Natural killer cell (primary cell): Measurements from ENCODE around the gene TJAP1. TPM values are rescaled to one million over a fixed set of nuclear protein-coding genes. Genes with fewer than 3 reads are reported as not detected.

Experiments used
- ATAC-seq, 3 donors: fragments of 150-1000 bp in 2 of 3; fragments of 200-7000 bp in 1 of 3; cut with Tn5 transposase; 1 replicate in 1 of 3; 2 replicates in 2 of 3; pipeline ENCODE4 v1.10.0; 2021; ENCODE audit warnings: mild to moderate bottlenecking in 2 of 3, moderate library complexity in 2 of 3
- DNase-seq, 2 donors: peaks; one replicate each; pipeline versions ENCODE4 v3.0.0 to v3.0.0-alpha.2; 2013 to 2021; ENCODE audit warnings: mixed read lengths in 1 of 2
- H3K27ac ChIP-seq: one replicate; pipeline ENCODE4 v1.5.1; 2013; ENCODE audit warnings: mild to moderate bottlenecking, low read length
- H3K27me3 ChIP-seq: one replicate; pipeline ENCODE4 v1.6.1; 2013; ENCODE audit warnings: low read length; ENCODE audit not compliant: control insufficient read depth, insufficient read depth
- H3K36me3 ChIP-seq: one replicate; pipeline ENCODE4 v1.6.1; 2013; ENCODE audit warnings: low read length; ENCODE audit not compliant: control insufficient read depth, insufficient read depth
- H3K4me1 ChIP-seq: one replicate; pipeline ENCODE4 v1.6.1; 2013; ENCODE audit warnings: low read length; ENCODE audit not compliant: control insufficient read depth, insufficient read depth
- H3K4me3 ChIP-seq: one replicate; pipeline ENCODE4 v1.5.1; 2013; ENCODE audit warnings: low read length
- H3K9me3 ChIP-seq: one replicate; pipeline ENCODE4 v1.6.1; 2013; ENCODE audit warnings: low read length; ENCODE audit not compliant: control insufficient read depth, insufficient read depth
- H3K27ac Mint-ChIP-seq, 2 donors: one replicate each; pipeline ENCODE4 v1.8.0; 2022; ENCODE audit warnings: mild to moderate bottlenecking in 2 of 2, mixed read lengths in 2 of 2, moderate library complexity in 1 of 2
- H3K27me3 Mint-ChIP-seq, 2 donors: one replicate each; pipeline ENCODE4 v1.8.0; 2022; ENCODE audit warnings: low read depth in 2 of 2, mixed read lengths in 2 of 2
- H3K36me3 Mint-ChIP-seq: one replicate; pipeline ENCODE4 v1.8.0; 2022; ENCODE audit warnings: mixed read lengths
- H3K4me1 Mint-ChIP-seq, 2 donors: one replicate each; pipeline ENCODE4 v1.8.0; 2022; ENCODE audit warnings: mixed read lengths in 2 of 2
- H3K4me3 Mint-ChIP-seq: one replicate; pipeline ENCODE4 v1.8.0; 2022; ENCODE audit warnings: mild to moderate bottlenecking, moderate library complexity, mixed read lengths
- H3K9me3 Mint-ChIP-seq, 2 donors: one replicate each; pipeline ENCODE4 v1.8.0; 2022; ENCODE audit warnings: mixed read lengths in 2 of 2
- WGBS: methylation state at CpG from one replicate; pipeline ENCODE4 v1.1.7; 2013; ENCODE audit warnings: missing lambda C conversion rate; ENCODE audit not compliant: insufficient coverage; 5-methylcytosine and 5-hydroxymethylcytosine counted together
- intact Hi-C: fragments of 100-400 bp; cut with micrococcal nuclease; formaldehyde crosslinking; loops from one replicate; pipeline ENCODE4 v1.14.2; 2022
- total RNA-seq, 4 donors: library from RNA; stranded (reverse); fragments of 120-200 nt in 1 of 4; gene quantifications; one replicate each; pipeline versions ENCODE4 v1.2.3 to v1.2.4, GENCODE V29; 2013 to 2022
- TF ChIP-seq, protein P1 (sequence below): fragments of 200-600 bp; IDR thresholded peaks from one replicate; pipeline ENCODE4 v1.8.0; 2022; ENCODE audit warnings: antibody characterized with exemption

Gene TJAP1
- total RNA-seq, 3 donors from 2014 or later (not counting 1 experiment from before 2014, with no cell fraction given): 26.7 to 33.8 (median 29.9) TPM

DNA sequence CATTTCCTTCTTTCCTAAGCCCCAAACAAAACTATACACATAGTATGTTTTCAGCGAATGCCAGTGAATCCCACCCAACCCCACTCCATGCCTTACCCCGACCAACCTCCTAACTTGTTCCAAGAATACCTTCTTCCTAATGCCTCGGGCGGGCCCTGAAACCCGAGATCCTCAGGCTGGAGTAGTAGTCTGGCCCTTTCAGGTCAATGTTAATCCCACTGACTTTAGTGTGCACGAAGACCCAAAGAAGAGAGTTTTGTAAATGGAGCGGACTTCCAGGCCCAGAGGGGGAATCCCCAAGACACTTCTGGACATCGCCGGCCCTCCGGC is 39.0 kb downstream of the TJAP1 start:
- DNase-seq (no peak), ATAC-seq (peak in 2 of 3 donors; percentile 6 to 11)
- Mint-ChIP-seq H3K27ac (no peak overlapping the region), H3K9me3 (no peaks in the 10 kb centered on the region), H3K27me3 (no peaks in the 10 kb centered on the region), H3K36me3 (peaks cover 6% of the 10 kb centered on the region), H3K4me1 (peaks cover 7 to 14% of the 10 kb centered on the region in 2 donors), H3K4me3 (no peak overlapping the region)
- H3K4me3 ChIP-seq: peak overlapping the region; percentile 86
- peak overlapping the region; percentile 60 for H3K27ac ChIP-seq
- WGBS: under 1% methylated on average over 10 of the region's 10 CpGs
- TF ChIP-seq, protein P1, sequence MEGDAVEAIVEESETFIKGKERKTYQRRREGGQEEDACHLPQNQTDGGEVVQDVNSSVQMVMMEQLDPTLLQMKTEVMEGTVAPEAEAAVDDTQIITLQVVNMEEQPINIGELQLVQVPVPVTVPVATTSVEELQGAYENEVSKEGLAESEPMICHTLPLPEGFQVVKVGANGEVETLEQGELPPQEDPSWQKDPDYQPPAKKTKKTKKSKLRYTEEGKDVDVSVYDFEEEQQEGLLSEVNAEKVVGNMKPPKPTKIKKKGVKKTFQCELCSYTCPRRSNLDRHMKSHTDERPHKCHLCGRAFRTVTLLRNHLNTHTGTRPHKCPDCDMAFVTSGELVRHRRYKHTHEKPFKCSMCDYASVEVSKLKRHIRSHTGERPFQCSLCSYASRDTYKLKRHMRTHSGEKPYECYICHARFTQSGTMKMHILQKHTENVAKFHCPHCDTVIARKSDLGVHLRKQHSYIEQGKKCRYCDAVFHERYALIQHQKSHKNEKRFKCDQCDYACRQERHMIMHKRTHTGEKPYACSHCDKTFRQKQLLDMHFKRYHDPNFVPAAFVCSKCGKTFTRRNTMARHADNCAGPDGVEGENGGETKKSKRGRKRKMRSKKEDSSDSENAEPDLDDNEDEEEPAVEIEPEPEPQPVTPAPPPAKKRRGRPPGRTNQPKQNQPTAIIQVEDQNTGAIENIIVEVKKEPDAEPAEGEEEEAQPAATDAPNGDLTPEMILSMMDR: no peak
- H3K36me3 ChIP-seq: peaks cover 56% of the 10 kb centered on the region
- no peaks in the 10 kb centered on the region for H3K9me3 ChIP-seq
- intact Hi-C loops: loop anchor here (5.0 to 10.0 kb wide), 3 partner anchors 39 to 152 kb away; partner anchors contain the start of genes POLH, TJAP1, XPO5 and ZNF318
- H3K4me1 ChIP-seq: peaks cover 26% of the 10 kb centered on the region
- H3K27me3 ChIP-seq: no peaks in the 10 kb centered on the region

DNA sequence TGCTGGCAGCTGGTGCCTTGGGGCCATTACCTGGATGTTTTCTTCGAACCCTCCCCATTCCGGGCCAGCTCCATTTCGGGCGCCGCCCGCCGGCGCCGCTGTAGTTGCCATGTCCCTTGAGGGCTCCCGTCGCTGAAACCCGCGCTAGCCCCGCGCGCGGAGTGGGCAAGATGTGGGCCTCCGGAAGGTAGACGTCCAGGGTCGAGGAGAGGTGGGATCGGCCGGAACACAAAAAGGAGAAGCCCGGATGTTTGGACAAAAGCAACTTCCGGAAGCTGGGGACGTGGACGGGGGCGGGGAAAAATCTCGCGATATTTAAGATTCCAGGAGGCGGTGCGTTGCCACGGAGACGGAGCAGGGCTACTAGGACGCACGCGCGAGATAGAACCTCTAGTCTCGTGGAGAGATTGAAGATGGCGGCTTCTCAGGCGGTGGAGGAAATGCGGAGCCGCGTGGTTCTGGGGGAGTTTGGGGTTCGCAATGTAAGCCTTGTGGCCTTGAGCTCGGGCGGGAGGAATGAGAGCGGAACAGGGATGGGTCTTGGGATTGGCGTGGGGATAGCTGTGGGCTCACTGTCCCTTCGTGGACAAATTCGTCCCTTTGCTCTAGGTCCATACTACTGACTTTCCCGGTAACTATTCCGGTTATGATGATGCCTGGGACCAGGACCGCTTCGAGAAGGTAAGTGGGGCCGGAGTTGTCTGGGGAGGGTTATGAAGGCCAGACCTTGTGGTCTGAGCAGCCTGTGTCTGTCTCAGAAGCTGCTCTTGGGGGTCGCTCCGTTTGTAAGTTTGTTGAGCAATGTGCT is 39.5 kb downstream of the TJAP1 start, which contains the start of the genes POLR1C and YIPF3:
TSS of gene POLR1C (plus strand) at position 393 of the 808 bp plus-strand sequence. CDS start at position 414, 21 bp downstream.
TSS of gene YIPF3 (minus strand) at position 230 of the 808 bp plus-strand sequence. CDS start at position 111, 119 bp downstream.
- no peak within 1 kb of the TSS for H3K27ac Mint-ChIP-seq
- Histone ChIP-seq H3K4me1 (peaks cover 26% of the 10 kb centered on the region), H3K27ac (peak within 1 kb of the TSS; percentile 62), H3K4me3 (peak within 1 kb of the TSS; percentile 86), H3K9me3 (no peaks in the 10 kb centered on the region), H3K27me3 (no peaks in the 10 kb centered on the region), H3K36me3 (peaks cover 56% of the 10 kb centered on the region)
- H3K9me3 Mint-ChIP-seq: no peaks in the 10 kb centered on the region
- TF ChIP-seq, protein P1: no peak
- 0% methylated on average over 57 of the region's 57 CpGs for WGBS
- peaks cover 1 to 14% of the 10 kb centered on the region in 2 donors for H3K4me1 Mint-ChIP-seq
- H3K27me3 Mint-ChIP-seq: no peaks in the 10 kb centered on the region
- DNase-seq (peak; percentile 95 to 99), ATAC-seq (peak; percentile 94 to 95 (median 95))
- no peak within 1 kb of the TSS for H3K4me3 Mint-ChIP-seq
- intact Hi-C loops: loop anchor here (1.0 to 10.0 kb wide), 4 partner anchors 40 to 152 kb away; partner anchors contain the start of genes ABCC10, POLH, TJAP1 and XPO5
- H3K36me3 Mint-ChIP-seq: peaks cover under 1% of the 10 kb centered on the region

DNA sequence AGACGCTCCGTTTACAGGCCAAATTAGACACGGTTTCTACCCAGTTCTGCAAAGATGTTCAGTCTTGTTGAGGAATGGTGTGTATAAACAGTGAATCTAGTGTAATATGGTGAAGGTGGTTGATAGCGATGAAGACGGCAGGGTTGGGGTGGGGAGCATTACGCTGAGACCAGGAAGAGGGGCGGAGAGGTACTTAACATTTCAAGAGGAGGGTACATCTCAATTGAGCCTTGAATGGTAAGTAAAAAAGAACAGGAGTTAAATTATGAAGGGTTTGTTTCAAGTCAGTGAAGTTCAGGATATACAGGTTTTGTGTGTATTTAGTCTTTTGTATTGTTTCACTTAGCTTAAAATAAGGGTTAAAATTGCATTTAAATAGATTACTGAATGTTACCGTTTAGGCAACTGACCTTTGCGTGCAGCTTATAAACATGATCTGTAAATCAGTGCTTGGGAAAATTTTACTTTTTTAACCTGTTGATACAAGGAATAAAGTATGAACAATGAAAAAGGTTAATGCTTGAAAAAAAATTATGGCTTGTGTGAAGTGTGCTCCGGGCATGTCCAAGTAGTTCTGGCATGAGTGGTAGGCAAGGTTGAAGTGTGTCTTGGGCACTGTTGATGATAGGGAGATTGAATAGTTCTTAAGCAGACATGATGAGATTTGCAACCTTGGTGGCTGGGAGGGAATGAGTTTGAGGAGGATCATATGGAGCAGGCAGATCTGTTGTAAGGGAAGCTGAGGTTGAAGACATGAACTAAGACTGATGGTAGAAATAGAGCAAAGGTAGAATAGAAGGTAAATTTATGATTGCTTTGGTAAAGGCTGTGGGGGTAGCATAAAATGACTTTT is 40.4 kb downstream of the TJAP1 start:
- intact Hi-C loops: loop anchor here (1.0 to 10.0 kb wide), 4 partner anchors 40 to 153 kb away; partner anchors contain the start of genes ABCC10, POLH, TJAP1 and XPO5
- Histone ChIP-seq H3K36me3 (peaks cover 57% of the 10 kb centered on the region), H3K27me3 (no peaks in the 10 kb centered on the region), H3K4me1 (peaks cover 26% of the 10 kb centered on the region), H3K27ac (peak overlapping the region; percentile 62), H3K9me3 (no peaks in the 10 kb centered on the region), H3K4me3 (peak overlapping the region; percentile 86)
- WGBS: 7% methylated on average over 10 of the region's 10 CpGs
- Mint-ChIP-seq H3K36me3 (no peaks in the 10 kb centered on the region), H3K4me3 (no peak overlapping the region), H3K27me3 (no peaks in the 10 kb centered on the region), H3K9me3 (no peaks in the 10 kb centered on the region), H3K4me1 (peaks cover 0 to 14% of the 10 kb centered on the region in 2 donors), H3K27ac (no peak overlapping the region)
- DNase-seq: peak in 1 of 2 donors; percentile 40
- TF ChIP-seq, protein P1: no peak
- no peak for ATAC-seq
